CD4-positive, alpha-beta T cell treated with Interferon gamma for 1 hour (primary cell): Measurements from ENCODE around the gene ACER3.
"Not testable (repeated sequence)": the region's sequence is repeated elsewhere in the genome, so short reads cannot be mapped to it uniquely, and the experiment has no call there.

Experiments
- DNase-seq: peaks from one replicate; pipeline ENCODE4 v3.0.0-alpha.2; 2020

Gene ACER3

GRCh38 chr11:77003963-77004362 is 143.2 kb downstream of the ACER3 start:
- no peak for DNase-seq

GRCh38 chr11:77009533-77010160 is 148.9 kb downstream of the ACER3 start:
- no peak for DNase-seq

DNA sequence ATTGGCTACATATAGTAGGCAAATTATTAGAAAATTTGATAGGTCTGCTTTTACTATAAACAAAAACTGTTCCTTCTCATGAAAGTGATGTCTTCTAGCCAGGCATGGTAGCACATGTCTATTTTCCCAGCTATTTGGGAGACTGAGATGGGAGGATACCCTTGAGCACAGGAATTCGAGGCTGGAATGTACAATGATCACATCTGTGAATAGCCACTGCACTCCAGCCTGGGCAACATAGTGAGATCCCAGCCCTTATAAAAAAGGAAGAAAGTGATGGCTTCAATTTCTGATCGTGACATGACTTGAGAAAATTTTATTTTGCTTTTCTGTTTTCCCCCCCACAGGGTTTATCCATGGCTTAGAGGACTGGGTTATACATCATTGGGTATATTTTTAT is 154.0 kb downstream of the ACER3 start:
- no peak for DNase-seq

DNA sequence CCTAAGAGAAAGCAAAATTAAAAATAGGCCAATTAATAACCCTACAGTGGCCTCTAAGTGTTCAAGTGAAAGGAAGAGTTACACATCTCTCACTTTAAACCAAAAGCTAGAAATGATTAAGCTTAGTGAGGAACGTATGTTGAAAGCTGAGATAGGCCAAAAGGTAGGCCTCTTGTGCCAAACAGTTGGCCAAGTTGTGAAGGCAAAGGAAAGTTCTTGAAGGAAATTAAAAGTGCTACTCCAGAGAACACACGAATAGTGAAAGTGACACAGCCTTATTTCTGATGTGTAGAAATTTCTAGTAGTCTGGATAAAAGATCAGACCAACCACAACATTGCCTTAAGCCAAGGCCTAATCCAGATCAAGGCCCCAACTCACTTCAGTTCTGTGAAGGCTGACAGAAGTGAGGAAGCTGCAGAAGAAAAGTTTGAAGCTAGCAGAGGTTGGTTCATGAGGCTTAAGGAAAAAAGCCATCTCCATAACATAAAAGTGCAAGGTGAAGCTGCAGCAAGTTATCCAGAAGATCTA is 157.7 kb downstream of the ACER3 start:
- not testable (repeated sequence) for DNase-seq

- DNase-seq, result no peak
Observed at GRCh38 chr11:77019976-77020595, 159.4 kb downstream of the ACER3 start.

DNA sequence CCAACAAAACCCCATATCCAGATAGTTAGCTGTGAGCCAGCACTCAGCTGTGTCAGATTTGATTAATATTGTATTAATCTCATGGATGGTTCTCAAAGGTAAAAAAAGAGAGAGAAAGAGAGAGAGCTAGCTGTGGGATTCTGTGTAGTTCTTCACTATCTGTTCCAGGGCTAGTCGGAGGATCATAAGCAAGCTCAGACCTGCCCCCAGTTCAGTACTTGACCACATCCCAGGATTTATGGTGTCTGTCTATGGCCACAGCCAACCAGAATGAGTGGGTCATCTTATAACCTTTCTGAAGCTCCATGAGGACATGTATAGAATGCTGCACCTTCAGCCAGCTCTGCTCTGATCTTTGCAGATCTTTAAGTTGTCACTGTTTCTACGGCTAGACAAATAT is 160.0 kb downstream of the ACER3 start:
- no peak for DNase-seq

GRCh38 chr11:77024745-77025144 is 164.0 kb downstream of the ACER3 start:
- no peak for DNase-seq

DNA sequence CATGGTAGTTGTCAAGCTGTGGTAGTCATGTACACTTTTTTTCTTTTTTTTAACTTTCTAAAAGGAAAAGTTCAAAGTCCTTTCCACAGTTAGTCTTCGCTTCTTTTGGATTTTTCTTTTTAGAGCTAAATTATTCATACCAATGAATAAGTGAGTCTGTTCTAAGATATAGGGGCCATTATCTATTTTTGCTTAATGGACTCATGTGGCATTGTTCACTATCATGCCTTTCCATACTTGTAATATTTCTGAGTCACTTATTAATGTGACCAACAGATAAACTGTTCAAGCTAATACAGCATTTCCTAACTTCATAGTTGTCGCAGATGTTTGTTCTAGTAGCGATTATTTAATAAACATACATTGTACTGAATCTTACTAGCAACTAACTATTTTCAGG is 165.5 kb downstream of the ACER3 start:
- DNase-seq, result no peak

- no peak for DNase-seq
Observed at GRCh38 chr11:77026743-77027142, 166.0 kb downstream of the ACER3 start.

GRCh38 chr11:77027275-77027674 is 166.6 kb downstream of the ACER3 start:
- no peak for DNase-seq

DNA sequence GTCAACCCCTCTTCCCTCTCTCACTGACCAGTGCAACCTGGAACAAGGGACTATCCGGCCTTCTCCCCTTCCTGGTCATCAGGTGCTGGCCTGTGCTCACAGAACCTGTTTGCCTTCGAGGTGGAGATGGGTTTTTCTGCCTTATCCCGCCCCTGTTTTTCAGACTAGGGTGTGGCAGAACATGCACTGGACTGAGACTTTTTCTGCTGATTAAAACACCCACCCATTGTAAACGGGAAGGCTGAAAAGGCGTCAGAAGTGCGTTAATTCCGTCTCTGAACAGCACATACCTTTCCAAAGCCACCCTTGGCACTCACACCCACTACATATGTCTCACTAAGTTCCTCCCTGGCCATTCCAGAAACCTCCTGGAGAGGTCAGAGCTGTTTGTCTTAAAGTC is 169.1 kb downstream of the ACER3 start:
- DNase-seq, result no peak

- no peak for DNase-seq
Observed at GRCh38 chr11:77030834-77031414, 170.2 kb downstream of the ACER3 start.

DNA sequence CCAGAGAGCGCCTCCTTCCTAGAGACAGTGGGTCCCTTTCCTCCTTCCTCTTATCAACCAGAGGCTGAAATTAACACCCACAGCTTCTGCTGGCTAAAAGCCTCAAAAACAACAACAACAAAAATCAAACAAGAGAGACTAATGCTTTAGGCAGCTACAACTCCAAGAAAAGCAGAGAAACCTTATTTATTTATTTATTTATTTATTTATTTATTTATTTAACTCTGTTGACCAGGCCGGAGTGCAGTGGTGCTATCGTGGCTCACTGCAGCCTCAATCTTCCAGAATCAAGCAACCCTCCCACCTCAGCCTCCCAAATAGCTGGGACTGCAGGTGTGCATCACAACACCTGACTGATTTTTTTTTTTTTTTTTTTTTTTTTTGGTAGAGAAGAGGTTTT is 170.9 kb downstream of the ACER3 start:
- no peak for DNase-seq

DNA sequence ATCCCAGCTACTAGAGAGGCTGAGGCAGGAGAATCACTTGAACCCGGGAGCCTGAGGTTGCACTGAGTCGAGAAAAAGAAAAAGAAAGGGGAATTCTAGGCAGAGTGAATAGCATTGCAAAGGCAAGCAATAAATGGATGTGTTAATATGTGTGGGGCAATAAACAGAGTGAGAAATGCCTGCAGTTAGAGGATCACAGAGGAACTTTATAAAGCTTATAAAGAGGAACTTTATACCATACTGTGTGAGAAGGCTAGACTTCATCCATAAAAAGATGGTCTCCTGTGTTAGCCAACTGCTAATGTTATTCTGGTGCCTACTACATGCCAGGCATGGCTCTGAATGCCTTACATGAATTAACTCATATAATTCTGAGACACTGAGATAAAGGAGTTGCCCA is 174.3 kb downstream of the ACER3 start:
- no peak for DNase-seq

DNA sequence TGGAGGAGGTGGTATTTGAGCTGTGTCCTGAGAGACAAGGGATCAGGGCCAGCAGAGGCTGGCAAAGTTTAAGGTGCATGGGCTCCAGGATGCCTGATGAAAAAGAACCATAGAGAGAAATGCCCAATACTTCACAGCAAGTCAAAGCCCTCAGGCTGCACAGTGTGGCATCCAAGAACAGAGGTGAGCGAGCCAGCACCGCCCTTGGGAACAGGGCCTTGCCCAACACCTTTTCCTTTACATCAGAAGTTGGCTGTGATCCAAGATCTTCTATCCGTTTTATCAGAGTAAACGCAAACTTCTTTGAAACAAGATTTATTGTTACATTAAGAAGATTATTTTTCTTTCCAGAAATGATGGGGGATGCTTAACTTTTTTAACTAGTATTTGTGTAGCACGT is 174.9 kb downstream of the ACER3 start:
- no peak for DNase-seq

- no peak for DNase-seq
Observed at GRCh38 chr11:77036398-77036797, 175.7 kb downstream of the ACER3 start.

- no peak for DNase-seq
Observed at GRCh38 chr11:77037057-77037456, 176.3 kb downstream of the ACER3 start.

DNA sequence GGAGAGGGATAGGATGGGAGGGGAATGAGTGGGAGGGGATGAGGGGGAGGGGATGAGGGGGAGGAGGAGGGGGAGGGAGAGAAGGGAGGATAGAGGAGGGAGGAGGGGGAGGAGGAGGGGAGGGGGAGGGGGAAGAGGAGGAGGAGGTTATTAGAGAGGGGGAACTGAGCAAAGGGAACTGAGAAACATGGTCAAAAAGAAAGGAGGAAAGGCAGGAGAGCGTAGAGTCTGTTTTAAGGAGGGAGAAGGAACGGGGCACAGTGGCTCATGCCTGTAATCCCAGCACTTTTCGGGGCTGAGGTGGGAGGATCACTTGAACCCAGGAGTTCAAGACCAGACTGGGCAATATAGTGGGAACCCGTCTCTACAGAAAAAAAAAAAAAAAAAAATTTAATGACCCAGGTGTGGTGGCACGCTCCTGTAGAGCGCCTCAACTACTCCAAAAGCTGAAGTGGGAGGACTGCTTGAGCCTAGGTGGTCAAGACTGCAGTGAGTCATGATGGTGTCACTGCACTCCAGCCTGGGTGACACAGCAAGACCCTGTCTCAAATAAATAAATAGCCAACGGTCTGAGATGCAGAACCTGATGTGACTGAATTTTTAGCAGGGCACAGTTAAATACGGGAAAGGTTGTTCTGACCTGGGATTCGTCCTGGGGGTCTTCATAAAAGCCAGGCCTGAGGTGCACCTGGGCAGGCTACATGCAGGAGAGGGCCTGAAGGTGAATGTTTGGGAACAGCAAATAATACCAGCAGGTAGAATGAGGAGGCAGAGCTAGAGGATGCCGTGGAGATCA is 177.5 kb downstream of the ACER3 start:
- DNase-seq, result no peak

GRCh38 chr11:77038825-77039326 is 178.2 kb downstream of the ACER3 start:
- DNase-seq, result no peak

GRCh38 chr11:77039491-77040400 is 179.0 kb downstream of the ACER3 start:
- DNase-seq, result no peak

GRCh38 chr11:77040401-77040777 is 179.7 kb downstream of the ACER3 start:
- DNase-seq, result no peak

- no peak for DNase-seq
Observed at GRCh38 chr11:77040889-77041288, 180.2 kb downstream of the ACER3 start.
